Heart right ventricle (tissue), 16 donors: Measurements from ENCODE around the gene ARFGAP1. TPM values are rescaled to one million over a fixed set of nuclear protein-coding genes. Genes with fewer than 3 reads are reported as not detected.

ENCODE experiments used
- ATAC-seq, 8 donors: fragments of 200-7000 bp; cut with Tn5 transposase; one replicate each; pipeline ENCODE4 v1.9.1; 2020; ENCODE audit warnings: mild to moderate bottlenecking in 8 of 8, moderate library complexity in 8 of 8, moderate number of reproducible peaks in 1 of 8
- DNase-seq, 2 donors: peaks; one replicate each; pipeline ENCODE4 v3.0.0-alpha.2; 2020
- H3K27ac ChIP-seq, 10 donors: fragments of 200-600 bp; sonication (generic) in 2 of 10; one replicate each; pipeline versions ENCODE4 v1.5.0 to v1.8.0; 2020 to 2022; ENCODE audit warnings: mild to moderate bottlenecking in 3 of 10
- H3K27me3 ChIP-seq, 7 donors: fragments of 200-600 bp; one replicate each; pipeline ENCODE4 v1.8.0; 2021 to 2022; ENCODE audit warnings: mild to moderate bottlenecking in 2 of 7
- H3K36me3 ChIP-seq, 9 donors: fragments of 200-600 bp; sonication (generic) in 1 of 9; one replicate each; pipeline versions ENCODE4 v1.5.0 to v1.8.0; 2020 to 2022; ENCODE audit warnings: mild to moderate bottlenecking in 2 of 9
- H3K4me1 ChIP-seq, 9 donors: fragments of 200-600 bp; sonication (generic) in 1 of 9; one replicate each; pipeline versions ENCODE4 v1.5.0 to v1.8.0; 2020 to 2022; ENCODE audit warnings: mild to moderate bottlenecking in 4 of 9
- H3K4me3 ChIP-seq, 10 donors: fragments of 200-600 bp; sonication (generic) in 2 of 10; one replicate each; pipeline versions ENCODE4 v1.5.0 to v1.8.0; 2020 to 2022; ENCODE audit warnings: mild to moderate bottlenecking in 7 of 10, moderate library complexity in 2 of 10
- H3K9me3 ChIP-seq, 11 donors: fragments of 200-600 bp in 10 of 11; sonication (generic) in 2 of 11; one replicate each; pipeline versions ENCODE4 v1.5.0 to v1.8.0; 2013 to 2022; ENCODE audit warnings: mild to moderate bottlenecking in 2 of 11, control low read depth in 1 of 11, moderate library complexity in 1 of 11
- WGBS, 2 donors: extraction: QIAGEN DNeasy Blood & Tissue Kit; methylation state at CpG; one replicate each; pipeline ENCODE4 v1.1.7; 2013; ENCODE audit warnings: inconsistent platforms in 1 of 2; 5-methylcytosine and 5-hydroxymethylcytosine counted together
- intact Hi-C, 10 donors: fragments of 100-400 bp; cut with DNase I; formaldehyde crosslinking; loops; one replicate each; pipeline versions ENCODE4 v1.11.1 to v1.14.2; 2022
- polyA plus RNA-seq, 2 donors: library from polyadenylated mRNA; stranded (reverse); fragments of 200-250 nt; gene quantifications; one replicate each; pipeline ENCODE4 v1.2.3, GENCODE V29; 2013
- total RNA-seq, 10 donors: library from RNA; stranded (reverse); fragmentation: NEBNext Ultra II Directional in 3 of 10; extraction: Animal tissue kit (Norgen Biotek cat#: 25700) in 3 of 10; gene quantifications; one replicate each; pipeline versions ENCODE4 v1.2.1 to v1.2.4, GENCODE V29; 2021 to 2023
- TF ChIP-seq, protein P1 (sequence below), 9 donors: fragments of 200-600 bp; sonication (generic) in 2 of 9; IDR thresholded peaks; one replicate each; pipeline versions ENCODE4 v1.5.0 to v1.8.0; 2021 to 2022; ENCODE audit warnings: antibody characterized with exemption in 9 of 9, mild to moderate bottlenecking in 5 of 9, moderate library complexity in 1 of 9
- donor health status: Arrhythmogenic right ventricular cardiomyopathy.
- donor health status: ischemic (EF 13 %, LVEDD 7.1; RV severe dilation, severe dysfunction).
- donor health status: healthy with polysubstance abuse.
- donor health status: DM: no; HTN: yes; CAD: no.
- donor health status: DM: no; HTN: no; CAD: no.
- donor health status: ischemic (EF 25% LVEDD 6.9; RV normal size, moderate dysfunction).
- donor health status: ischemic (EF 25% LVEDD 5.7; RV mildly dilated, moderate dysfunction).
- donor health status: healthy.
- donor health status: DM: yes; HTN: yes; CAD: no.
- donor health status: Ischemic cardiomyopathy.
- donor health status: ischemic (EF 35%, LVEDD 5.7; RV mildly dilated, moderate dysfunction).
- donor health status: nonischemic (EF 11% LVEDD 7.7; RV severe dilation, severe dysfunction).
- donor health status: DM: yes; HTN: yes; CAD: no.
- donor health status: PGD.
- donor health status: ischemic (EF 29% LVEDD 5.4; RV normal size, mild dysfunction).
- donor health status: nonischemic (EF 23%, LVEDD 6.1; RV moderate dilation, normal function).

Gene ARFGAP1
- total and polyA plus RNA-seq, 12 donors: 20.4 to 72.6 (median 32.3) TPM

DNA sequence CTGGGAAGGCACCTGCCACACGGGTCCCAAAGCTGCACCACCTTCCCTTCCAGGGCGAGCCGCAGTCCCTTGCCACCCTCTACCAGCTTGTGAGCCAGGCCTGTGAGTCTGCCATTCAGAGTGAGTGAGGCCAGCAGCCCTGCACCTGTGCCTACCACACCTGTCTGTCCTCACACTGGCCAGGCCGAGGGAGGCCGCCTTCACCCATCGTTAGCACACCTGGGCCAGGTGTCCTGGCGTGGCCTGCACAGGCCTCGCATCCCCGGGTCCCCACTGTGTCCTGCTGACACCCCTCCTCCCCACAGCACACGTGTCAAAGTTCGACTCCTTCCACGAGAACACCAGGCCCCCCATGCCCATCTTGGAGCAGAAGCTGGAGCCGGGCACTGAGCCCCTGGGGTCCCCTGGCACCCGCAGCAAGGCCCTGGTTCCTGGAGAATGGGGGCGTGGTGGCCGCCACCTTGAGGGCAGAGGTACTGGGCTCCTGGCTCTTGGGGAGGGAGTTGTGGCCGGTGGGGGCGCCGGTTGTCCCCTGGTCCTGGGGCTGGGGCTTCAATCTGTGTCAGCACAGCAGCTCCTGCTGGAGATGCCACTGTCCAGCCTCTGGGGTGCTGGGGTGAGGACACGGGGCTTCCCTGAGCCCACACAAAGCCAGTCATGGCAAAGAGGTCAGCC lies 55.5 kb downstream of the ARFGAP1 start:
- TF ChIP-seq, protein P1, sequence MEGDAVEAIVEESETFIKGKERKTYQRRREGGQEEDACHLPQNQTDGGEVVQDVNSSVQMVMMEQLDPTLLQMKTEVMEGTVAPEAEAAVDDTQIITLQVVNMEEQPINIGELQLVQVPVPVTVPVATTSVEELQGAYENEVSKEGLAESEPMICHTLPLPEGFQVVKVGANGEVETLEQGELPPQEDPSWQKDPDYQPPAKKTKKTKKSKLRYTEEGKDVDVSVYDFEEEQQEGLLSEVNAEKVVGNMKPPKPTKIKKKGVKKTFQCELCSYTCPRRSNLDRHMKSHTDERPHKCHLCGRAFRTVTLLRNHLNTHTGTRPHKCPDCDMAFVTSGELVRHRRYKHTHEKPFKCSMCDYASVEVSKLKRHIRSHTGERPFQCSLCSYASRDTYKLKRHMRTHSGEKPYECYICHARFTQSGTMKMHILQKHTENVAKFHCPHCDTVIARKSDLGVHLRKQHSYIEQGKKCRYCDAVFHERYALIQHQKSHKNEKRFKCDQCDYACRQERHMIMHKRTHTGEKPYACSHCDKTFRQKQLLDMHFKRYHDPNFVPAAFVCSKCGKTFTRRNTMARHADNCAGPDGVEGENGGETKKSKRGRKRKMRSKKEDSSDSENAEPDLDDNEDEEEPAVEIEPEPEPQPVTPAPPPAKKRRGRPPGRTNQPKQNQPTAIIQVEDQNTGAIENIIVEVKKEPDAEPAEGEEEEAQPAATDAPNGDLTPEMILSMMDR (IDR thresholded peaks at IDR 0.05): no peak
- Histone ChIP-seq H3K36me3 (no peaks in the 10 kb centered on the region), H3K27ac (no peak overlapping the region), H3K9me3 (peaks cover 0 to 20% (median 0%) of the 10 kb centered on the region in 11 donors), H3K4me3 (no peak overlapping the region), H3K27me3 (peaks cover 0 to 28% (median 20%) of the 10 kb centered on the region in 7 donors), H3K4me1 (peaks cover 0 to under 1% (median 0%) of the 10 kb centered on the region in 9 donors)
- 84 to 91% methylated on average over 20 of the region's 20 CpGs for whole genome bisulfite sequencing, 2 donors
- DNase-seq (peak in 1 of 2 donors; percentile 6), ATAC-seq (no peak)
- intact Hi-C loops: loop anchor here in 1 of 10 donors (5.0 kb wide), 1 partner anchor 289 kb away; no protein-coding TSS in a partner anchor

DNA sequence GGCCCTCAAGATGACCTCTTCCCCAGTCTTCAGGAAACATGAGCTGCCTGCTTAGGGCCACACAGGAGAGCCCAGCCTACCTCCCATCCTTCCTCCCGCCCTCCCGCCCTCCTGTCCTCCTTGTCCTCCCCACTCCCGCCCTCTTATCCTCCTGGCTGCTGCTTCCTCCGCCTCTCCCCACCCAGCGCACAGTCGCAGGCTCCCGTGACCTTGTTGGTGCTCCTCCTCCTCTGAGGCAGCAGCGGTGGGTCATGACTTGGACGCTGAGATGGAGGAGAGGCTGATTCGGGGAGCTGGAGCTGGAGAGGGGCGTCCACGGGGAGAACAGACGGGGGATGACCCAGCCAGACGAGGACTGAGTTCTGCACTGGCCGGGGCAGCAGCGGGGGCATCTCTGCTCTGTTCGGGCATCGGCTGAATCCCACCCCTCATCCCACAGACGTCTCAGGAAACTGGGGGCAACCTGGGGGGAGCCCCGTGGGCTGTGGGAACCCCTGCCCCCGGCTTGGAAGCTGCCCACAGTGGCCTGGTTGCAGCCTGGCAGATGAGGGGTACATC lies 56.2 kb downstream of the ARFGAP1 start:
- Histone ChIP-seq H3K27me3 (peaks cover 0 to 34% (median 23%) of the 10 kb centered on the region in 7 donors), H3K4me3 (no peak overlapping the region), H3K4me1 (no peaks in the 10 kb centered on the region), H3K9me3 (peaks cover 0 to 20% (median 0%) of the 10 kb centered on the region in 11 donors), H3K27ac (no peak overlapping the region), H3K36me3 (no peaks in the 10 kb centered on the region)
- intact Hi-C loops: loop anchor here in 1 of 10 donors (5.0 kb wide), 1 partner anchor 289 kb away; no protein-coding TSS in a partner anchor
- WGBS, 2 donors: 68 to 74% methylated on average over 21 of the region's 21 CpGs
- DNase-seq: peak in 1 of 2 donors; percentile 4
- ATAC-seq: no peak
- TF ChIP-seq, protein P1 (IDR thresholded peaks at IDR 0.05): no peak

DNA sequence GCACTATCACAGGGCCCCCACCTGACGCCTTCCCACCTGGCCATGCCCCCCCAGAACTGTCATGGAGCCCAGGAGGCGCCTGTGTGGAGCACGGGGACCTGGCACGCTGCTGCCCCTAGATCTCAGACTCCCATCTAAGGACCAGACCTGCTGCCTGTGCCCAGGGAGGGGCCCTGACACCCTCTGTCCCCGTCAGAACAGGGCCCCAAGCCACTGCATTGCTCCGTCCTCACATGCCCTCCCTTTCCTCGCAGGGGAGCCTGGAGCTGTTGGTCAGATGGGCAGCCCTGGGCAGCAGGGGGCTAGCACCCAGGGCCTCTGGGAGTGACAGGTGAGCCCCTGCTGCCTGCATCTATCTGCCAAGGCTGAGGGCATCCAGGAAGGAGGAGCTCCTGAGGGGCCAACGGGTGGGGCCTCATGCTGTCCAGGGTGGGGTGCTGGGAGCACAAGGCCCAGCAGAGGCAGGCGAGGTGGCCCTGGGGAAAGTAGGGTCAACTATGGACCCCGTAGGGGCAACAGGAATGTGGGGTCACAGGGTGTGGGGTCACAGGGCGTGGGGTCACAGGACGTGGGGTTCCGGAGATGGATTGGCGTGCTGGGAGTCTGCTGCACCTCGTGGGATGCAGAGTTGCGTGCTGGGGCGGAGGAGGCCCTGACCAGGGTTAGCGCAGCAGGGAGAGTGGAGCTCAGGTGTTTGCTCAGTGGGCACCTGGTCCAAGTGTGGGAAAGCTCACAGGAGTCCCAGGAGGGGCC lies 56.9 kb downstream of the ARFGAP1 start:
- ATAC-seq (no peak), DNase-seq (peak in 1 of 2 donors; percentile 8)
- peaks cover 0 to 36% (median 25%) of the 10 kb centered on the region in 7 donors for H3K27me3 ChIP-seq
- no peaks in the 10 kb centered on the region for H3K4me1 ChIP-seq
- TF ChIP-seq, protein P1 (IDR thresholded peaks at IDR 0.05): no peak
- no peak overlapping the region for H3K4me3 ChIP-seq
- H3K27ac ChIP-seq: no peak overlapping the region
- H3K36me3 ChIP-seq: no peaks in the 10 kb centered on the region
- peaks cover 0 to 20% (median 0%) of the 10 kb centered on the region in 11 donors for H3K9me3 ChIP-seq
- WGBS, 2 donors: 88% methylated on average over 18 of the region's 18 CpGs
- intact Hi-C loops: loop anchor here in 1 of 10 donors (5.0 kb wide), 1 partner anchor 288 kb away; no protein-coding TSS in a partner anchor

DNA sequence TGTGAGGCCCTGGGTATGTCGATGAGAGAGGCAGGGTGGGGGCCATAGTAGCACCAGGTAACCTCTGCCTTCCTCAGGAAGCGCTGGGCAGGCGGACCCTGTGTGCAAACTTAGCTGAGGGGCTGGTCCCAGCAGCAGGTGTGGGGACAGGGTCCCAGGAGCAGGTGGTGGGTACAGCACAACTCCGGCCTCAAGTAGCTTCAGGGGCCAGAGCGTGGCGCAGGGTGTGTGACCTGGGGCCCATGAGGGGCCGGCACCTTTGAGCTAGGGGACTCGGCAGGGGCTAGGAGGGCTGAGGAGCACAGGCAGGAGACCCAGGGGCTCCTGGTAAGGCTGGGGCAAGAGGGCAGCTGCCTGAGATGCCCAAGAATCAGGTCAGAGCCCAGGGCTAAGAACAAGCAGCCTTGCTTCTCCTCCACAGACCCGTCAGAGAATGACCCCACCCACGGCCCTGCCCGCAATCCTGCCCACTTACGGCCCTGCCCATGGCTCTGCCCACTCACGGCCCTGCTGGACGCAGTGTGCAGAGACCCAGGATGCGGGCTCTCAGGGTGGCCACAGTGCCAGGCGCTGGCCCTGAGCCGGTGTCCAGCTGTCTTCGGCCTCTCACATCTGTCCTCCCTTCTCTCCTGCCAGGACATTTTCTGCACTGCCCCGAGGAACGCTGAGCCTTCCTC lies 57.6 kb downstream of the ARFGAP1 start:
- H3K27ac ChIP-seq: no peak overlapping the region
- WGBS, 2 donors: 84 to 85% methylated on average over 20 of the region's 20 CpGs
- no peaks in the 10 kb centered on the region for H3K36me3 ChIP-seq
- DNase-seq (no peak), ATAC-seq (no peak)
- H3K4me1 ChIP-seq: no peaks in the 10 kb centered on the region
- peaks cover 0 to 20% (median 0%) of the 10 kb centered on the region in 11 donors for H3K9me3 ChIP-seq
- intact Hi-C loops: no loop called here
- peaks cover 0 to 36% (median 25%) of the 10 kb centered on the region in 7 donors for H3K27me3 ChIP-seq
- H3K4me3 ChIP-seq: no peak overlapping the region
- TF ChIP-seq, protein P1 (IDR thresholded peaks at IDR 0.05): no peak
